Iris pigment epithelial cell (primary cell): ENCODE data around the gene CRB2.

Experiments
- DNase-seq: peaks from one replicate; pipeline ENCODE4 v3.0.0-alpha.2; 2011; ENCODE audit warnings: low read depth

Gene CRB2

DNA sequence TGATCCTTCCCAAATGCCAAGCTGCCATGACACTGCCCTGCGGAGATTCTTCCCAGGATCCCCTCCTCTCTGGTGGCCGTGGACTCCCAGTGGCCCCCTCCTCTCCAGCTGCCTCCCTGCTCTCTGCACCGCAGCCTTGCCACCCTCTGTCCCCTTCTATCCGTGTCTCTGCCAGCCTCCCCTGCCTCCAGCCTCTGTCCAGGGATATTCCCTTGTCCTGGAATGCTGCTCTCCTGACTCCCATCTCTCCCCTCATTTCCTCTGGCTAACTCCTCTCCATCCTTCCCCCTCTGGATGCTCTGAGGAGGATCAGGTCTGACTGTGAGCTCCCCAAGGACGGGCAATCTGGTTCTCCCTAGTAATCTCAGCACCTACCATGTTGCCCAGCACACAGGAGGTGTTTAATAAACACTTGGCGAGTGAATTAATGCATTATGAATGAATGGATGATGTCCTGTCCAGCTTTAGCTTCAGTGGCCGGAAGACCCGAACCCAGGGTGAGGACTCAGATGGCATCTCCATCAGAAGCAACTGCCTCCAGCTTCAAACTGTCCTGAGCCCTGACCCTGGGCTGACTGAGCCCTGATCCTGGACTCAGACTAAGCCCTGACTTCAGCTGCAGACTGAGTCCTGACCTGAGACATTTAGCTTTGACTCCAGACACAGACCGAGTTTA, 7.5 kb upstream of the CRB2 start:
- no peak for DNase-seq

DNA sequence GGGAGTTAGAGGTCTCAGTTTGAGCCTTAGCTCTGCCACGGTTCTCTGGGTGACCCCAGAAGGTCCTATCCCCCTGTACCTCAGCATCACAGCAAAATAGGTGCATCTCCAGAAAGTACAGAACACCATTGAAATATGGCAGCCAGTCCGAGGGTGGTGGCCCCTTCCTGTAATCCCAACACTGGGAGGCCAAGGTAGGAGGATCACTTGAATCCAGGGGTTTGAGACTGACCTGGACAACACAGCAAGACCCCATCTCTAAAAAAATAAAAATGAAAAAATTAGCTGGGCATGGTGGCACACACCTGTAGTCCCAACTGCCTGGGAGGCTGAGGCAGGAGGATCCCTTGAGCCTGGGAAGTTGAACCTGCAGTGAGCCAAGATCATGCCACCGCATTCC, 7.0 kb upstream of the CRB2 start:
- no peak for DNase-seq

DNA sequence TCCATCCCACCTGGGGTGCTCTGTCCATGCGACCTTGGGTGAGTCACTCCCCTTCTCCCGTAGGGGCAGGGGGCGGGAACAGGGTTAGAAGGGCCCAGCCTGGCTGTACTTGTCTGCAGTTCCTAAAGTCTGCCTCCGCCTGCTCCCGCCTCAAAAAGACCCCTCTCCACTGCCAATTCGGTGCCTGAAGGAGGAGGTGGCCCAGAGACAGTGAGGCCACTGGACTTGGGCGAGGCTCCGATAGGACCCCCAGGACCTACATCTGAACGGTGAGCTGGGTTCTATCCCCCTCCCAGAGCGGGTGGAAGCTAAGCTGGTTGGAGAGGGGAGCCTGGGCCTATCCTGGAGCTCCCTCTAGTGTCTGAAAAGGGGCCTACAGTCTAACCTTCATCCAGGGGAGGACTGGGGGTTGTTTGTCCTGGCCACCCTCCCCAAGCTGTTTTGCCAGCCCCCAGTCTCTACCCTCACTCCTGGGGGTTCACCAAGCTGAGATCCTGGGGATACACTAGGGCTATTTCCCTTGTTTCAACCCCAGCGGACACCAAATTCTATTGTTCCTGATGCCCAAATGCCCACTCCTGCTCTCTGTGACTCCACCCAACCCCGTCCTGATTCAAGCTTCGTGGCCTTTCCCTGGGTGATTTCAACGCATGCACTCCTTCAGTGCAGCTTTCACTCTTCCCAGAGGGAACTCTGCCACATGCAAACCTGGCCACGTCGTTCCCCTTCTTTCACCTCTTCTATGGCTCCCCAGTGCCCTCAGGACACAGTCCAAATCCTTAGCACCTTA, 6.1 kb upstream of the CRB2 start:
- peak; percentile 35 for DNase-seq

DNA sequence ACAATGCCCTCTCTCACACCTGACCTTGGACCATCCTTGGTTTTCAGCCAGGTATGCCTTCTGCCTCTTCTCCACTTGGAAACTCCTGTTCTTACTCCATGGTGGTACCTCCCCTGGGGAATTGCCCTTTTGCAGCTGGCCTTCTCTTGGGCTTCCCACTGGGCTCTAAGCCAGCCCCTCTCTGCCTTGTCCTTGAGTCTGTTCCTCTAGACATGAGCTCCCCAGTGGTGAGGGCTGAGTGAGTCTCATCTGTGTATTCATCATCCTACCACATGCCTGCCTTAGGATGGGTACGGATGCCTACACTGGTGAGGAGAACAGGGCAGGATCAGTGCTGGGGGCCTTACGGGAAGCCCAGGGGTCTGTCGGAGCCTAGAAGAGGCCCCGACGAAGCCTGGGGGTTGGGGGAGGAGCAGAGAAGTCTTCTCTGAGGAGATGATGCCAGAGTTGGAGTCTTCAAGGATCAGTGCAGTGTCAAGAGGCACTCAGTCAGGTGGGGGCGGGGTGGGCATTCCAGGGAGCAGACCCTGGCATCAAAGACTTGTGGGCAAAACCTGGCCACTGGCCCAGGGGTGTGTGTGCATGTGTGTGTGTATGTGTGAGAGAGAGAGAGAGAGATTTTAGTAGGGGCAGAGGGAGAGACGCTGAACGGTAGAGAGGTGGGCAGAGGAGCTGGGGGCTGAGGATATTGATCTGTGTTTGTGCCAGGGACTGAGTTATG, 5.2 kb upstream of the CRB2 start:
- DNase-seq, result peak; percentile 17

DNA sequence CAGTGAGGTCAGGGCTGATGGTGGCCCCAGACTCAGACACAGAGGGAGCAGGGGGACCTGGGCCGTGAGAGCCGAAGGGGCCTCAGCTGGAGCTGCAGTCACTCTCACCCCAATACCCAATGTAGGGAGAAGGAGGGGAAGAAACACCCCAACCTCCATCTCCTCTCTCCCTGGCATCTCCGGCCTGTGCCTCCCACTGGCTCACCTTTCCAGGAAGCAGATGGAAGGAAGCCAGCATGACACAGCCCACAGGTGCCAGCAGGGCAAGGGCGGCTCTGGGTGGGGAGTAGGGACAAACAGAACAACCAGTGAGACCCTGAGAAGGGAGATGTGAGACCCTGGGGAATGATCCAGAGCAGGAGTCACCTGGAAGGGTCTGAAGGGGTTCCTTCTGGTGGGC, 3.0 kb upstream of the CRB2 start:
- DNase-seq, result no peak

DNA sequence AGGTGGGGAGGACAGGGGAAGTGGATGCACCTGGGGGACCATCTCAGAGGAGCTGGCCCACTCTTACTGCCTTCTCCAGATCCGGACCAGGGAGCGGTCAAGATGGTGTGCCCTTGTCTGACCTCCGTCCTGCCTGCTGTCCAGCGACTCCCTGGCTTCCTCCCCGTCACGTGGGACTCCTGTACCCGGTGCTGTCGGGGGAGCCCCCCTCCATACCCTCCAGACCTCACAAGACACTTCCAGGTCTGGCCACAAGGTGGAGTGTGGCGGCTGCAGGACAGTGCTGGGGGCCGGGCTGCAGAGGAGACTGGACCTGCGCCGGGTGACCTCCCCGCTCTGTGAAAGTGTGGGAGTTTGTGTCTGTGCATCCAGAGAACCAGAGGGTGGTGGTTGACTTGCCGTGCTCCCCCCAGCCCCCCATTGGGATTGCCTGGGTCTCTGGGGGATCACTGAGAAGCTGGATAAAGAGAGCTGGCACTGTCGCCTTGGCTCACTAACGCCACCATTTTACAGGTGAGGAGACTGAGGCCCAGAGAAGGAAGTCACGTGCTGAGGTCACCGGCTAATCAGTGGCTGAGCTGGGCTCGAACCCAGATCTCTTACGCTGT, 1.9 kb upstream of the CRB2 start:
- peak; percentile 42 for DNase-seq

DNA sequence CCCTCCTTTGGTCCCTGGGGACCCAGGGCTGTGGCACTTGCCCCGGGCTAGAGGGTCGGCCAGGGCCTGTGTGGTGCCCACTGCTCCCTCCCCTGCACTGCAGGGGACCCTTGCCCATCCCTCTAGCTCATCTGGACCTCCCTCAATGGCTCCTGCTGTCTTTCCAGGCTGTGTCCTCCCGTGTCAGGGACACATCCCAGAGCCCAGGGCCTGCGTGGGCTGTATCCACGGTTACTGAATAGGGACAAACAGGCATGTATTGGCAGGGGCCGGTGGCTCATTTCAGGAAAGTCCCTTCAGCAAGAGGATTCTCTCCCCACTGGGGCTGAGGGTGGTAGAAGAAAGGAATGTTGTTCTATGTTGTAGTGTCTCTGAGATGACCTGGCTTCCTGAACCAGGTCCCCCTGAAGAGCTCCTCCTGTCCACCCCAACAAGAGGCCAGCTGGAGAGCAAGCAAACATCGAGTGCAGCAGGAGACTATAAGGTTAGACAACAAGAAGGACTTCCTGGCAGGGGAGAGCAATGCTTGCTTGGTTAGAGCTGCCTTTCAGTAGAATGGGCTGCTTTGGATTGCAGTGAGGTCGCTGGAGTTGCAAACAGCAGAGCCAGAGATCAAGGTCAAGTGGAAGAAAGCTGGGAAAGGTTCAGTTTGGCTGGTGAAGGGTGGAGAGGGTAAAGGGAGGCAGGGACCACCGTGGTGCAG, 1.0 kb upstream of the CRB2 start:
- no peak for DNase-seq

DNA sequence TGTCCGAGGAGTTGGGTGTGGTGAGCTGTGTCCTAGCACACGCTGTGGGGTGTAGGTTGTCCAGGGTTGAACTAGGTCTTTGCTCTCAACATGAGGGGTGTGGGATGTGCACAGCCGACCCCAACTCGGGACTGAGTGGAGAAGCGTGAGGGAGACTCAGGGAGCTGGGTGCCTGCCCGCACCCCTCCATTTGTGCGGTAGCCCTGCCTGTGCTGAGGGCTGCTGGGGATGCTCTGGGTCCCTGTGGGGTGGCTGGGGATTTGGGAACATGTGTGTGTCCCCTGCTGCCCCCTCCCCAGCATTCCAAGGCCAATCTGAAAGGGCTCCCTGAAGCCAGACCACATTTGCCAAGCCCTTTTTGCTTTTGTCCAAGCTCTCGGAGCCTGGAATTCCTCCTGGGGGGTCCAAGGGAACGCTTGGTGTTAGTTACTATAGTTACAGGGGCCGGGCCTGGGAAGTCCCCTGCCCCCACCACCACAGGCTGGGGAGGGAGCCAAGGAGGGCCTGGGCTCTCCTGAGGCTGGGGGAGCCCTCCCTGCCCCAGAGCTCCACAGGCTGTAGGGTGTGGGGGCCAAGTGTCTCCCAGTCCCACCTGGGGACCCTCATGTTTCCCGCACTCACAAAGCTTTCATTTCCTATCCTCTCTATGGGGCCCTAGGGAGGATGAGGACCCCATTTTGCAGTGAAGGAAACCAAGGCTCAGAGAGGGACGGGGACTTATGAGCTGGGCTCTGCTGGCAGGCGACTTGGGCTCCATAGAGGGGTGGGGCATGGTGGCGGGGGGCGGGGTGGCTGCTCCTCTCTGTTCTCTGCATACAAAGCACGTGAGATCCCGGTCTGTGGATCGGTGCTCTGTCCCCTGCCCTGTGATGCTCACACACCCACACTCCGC, 1.1 kb downstream of the CRB2 start:
- no peak for DNase-seq

DNA sequence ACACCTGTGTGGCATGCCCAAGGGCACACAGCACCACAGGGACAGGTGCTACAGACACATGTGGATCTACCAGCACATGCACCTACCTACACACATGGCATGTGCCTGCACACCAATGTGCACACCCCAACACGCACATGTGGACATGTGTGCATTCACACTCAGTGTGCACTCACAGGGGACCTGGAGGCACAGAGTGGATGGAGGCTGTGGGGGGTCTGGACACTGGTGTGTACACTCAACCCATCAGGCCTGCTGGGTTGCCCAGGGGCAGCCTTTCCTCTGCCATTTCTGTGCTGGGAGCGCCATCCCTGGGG, 1.7 kb downstream of the CRB2 start:
- DNase-seq, result no peak

DNA sequence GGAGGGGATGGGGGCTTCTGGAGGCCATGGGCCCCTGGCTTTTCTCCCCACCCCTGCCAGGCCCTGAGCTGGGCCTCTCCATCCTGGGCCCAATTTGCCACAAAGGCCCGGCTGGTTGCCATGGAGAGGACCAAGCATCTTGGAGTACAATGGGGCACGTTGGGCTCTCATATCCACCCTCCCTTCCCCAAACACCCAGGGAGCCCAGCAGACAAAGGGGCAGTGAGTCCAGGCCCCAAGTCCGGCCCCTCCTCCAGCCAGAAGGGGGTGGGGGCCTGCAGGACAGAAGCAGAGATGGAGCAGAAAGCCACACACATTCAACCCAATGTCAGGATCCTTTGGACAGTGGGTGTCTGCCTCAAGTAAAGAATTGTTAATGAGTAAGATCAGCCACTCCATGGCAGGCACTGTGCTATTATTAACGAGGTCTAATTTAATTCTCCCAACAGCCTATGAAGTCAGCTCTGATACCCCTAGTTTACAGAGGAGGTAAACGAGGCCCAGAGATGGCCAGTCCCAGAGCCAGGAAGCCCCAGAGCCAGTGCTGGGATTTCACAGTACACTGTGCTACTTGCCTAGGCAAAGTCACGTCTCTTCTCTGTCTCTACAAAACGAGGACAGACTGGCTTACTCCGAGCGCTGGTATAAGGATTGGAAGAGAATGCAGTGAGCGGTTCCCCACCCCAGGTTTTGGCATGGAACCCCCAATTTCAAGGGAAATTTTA, 2.3 kb downstream of the CRB2 start:
- no peak for DNase-seq

DNA sequence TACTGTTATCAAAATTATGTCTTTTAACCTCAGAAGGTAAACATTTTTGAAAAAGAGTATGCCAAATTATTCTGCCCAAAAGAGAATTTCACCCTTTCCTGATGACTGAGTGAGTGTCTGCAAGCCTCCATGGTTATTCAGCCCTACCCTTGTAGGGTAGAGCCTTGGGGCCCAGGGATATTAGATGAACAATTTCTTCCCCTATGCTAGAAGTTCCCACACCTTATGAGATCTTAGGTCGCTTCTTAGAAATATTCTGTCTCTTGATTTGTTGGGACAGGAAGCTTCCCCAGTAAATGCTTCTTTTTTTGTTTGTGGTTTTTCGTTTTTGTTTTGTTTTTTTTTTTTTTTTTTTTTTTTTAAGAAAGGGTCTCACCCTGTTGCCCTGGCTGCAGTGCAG, 3.1 kb downstream of the CRB2 start:
- no peak for DNase-seq

DNA sequence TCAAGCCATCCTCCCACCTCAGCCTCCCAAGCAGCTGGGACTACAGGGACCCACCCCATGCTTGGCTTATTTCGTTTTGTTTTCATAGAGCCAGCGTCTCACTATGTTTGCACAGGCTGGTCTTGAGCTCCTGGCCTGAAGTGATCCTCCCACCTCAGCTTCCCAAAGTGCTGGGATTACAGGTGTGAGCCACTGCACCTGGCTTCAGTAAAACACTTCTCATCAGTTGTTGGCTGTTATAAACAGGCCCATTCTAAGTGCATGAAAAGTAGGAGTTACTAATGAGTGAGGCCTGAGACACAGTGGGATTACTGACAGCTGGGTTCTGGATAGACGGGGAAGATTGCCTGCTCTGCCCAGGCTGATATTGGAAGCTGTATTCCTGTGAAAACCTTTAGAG, 3.5 kb downstream of the CRB2 start:
- no peak for DNase-seq

DNA sequence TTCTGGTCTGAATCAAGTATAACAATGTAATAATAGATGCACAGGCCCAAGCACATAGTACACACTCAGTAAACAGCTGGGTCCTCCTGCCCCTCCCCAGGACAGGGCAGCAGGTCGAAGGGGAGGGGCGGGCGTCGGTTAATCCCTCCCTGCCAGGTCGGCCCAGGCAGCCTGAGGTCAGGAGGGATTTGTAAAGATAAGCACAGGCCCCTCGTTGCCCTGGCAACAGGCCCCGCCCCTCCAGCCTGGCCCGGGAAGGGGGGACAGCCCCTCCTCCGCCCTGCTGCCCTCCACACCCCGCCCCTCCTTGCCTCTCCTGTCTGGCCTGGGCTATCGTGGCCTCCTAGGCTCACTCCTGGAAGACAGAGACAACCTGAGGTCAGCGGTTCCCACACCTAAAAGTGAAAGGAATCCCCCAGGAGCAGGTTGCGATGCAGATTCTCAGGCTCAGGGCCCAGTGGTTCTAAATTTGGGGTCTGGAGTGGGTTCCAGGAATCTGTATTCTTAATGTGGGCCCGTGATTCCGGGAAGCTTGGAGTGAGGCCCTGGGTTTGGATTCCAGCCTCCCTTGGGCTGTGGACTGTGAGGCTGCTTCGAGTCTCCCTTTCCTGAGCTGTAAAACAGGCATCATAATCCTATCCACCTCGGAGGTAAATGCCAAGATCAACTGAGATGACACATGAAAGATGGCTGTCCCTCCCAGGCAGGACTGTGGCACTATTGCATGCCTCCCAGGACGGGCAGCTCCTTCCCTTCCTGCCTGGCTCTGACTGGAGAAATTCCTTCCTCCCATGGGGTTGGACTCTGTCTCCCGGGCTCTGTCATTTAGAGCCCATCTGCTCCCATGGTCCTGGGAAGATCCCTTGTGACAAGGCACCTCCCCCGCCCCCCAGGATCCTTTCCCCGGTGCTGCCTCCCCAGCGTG, 4.4 kb downstream of the CRB2 start:
- DNase-seq, result no peak

DNA sequence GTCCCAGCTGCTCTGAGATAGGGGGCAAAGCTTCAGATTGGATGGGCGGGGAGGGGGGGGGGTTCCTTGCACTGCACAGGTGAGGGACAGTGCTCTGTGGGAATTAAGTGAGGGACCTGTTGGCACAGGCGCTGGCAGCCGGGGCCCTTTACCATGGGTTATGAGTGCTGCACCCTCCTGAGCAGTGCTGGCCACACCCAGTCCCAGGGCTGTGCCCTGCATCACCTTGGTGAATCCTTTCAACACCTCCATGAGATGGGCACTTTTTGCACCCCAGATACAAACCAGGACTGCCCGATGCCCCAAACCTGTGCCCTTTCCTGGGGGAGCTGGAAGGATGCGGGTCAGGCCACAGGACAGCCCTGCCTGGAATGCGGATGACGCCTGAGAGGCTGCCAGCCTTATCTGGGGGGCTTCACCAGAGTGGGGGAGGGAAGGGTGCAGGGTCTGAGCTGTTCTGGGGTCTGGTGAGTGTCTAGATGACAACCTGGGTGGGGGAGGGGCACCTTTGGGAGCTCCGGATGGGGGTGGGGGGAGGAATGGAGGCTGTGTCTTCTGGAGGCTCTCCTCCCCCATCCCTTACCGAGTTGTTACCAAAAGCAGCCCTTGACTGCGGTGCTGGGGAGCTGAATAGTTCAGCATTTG, 5.2 kb downstream of the CRB2 start:
- no peak for DNase-seq

DNA sequence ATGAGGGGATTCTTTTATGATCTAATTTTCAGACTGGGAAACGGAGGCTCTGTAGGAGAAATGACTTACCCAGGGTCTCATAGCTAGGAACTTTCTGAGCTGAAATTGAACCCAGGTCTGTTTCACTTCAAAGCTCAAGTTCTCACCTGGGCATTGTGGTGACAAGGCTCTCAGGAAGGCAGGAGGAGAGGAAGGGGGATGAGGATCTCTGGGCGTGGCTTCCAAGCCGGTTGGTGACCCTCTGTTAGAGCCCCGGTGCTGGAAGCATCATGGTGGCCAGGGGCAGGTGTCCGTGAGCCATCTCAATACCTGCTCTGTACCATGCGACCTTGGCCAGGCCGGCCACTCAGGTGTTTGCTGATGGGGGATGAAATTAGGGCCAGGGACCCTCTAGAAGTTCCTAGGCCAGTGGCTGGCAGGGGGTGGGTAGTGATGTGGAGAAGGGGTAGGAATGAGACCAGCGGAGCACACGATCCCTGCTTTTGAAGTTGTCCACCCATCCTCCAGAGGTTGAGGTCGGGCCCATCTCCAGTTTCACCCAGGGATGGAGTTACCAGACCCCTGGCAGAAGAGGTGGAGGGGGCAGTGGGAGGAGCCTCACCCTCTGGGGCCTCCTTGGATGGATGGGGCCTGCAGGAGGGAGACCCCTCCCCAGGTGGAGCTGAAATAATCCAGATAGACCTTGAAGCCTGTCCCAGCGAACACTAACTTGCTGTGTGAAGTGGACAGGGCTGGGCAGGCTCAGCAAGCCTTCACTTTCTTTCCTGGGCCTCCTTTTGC, 5.9 kb downstream of the CRB2 start:
- no peak for DNase-seq

DNA sequence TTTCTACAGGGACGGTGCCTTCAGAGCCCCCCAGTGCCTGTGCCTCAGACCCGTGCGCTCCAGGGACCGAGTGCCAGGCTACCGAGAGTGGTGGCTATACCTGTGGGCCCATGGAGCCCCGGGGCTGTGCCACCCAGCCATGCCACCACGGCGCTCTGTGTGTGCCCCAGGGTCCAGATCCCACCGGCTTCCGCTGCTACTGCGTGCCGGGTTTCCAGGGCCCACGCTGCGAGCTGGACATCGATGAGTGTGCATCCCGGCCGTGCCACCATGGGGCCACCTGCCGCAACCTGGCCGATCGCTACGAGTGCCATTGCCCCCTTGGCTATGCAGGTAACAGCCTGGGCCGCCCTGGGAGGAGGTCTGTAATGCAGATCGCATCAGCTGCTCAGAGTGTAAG, 6.9 kb downstream of the CRB2 start:
- DNase-seq, result no peak

DNA sequence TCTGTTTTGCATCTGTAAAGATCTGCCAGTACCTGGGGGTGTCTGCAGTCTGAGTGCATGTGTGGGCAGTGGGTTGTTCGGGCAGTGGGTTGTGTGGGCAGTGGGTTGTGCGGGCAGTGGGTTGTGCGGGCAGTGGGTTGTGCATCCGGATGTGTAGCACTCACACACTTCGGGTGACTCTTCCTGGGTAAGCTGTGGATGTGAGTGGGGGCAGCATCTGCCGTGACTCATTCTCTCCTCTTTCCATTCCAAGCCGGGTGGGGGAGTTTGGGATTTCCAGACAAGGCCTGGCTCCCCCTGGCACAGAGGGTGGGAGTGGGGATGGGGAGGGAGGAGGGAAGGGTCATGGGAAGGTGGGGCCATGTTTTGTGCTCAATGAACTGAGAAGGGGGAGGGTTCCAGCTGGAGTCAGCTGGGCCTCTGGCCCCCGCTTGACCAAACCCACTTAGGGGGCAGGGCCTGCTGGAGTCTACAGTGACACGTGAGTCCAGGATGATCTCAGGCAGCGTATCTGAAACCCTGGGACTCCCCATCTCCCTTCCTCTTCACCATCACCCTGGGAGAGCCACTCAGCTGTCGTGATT, 8.3 kb downstream of the CRB2 start:
- DNase-seq, result peak; percentile 38
